ENCODE measurements around the gene METAP2.

DNA sequence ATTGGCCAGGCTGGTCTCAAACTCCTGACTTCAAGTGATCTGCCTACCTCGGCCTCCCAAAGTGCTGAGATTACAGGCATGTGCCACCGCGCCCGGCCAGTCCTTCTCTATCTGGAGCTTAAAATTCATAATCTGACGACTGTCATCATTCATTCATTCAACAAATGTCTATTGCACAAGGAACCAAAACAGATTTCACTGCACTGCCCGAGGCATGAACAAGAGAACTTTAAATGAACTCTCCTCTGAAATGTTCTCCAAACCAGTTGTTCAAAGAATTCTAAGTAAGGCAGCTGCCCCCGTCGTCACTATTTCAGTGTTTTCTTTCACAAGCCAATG is 44.8 kb upstream of the METAP2 start:
- TF ChIP-seq, protein P1, sequence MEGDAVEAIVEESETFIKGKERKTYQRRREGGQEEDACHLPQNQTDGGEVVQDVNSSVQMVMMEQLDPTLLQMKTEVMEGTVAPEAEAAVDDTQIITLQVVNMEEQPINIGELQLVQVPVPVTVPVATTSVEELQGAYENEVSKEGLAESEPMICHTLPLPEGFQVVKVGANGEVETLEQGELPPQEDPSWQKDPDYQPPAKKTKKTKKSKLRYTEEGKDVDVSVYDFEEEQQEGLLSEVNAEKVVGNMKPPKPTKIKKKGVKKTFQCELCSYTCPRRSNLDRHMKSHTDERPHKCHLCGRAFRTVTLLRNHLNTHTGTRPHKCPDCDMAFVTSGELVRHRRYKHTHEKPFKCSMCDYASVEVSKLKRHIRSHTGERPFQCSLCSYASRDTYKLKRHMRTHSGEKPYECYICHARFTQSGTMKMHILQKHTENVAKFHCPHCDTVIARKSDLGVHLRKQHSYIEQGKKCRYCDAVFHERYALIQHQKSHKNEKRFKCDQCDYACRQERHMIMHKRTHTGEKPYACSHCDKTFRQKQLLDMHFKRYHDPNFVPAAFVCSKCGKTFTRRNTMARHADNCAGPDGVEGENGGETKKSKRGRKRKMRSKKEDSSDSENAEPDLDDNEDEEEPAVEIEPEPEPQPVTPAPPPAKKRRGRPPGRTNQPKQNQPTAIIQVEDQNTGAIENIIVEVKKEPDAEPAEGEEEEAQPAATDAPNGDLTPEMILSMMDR (conservative IDR thresholded peaks at IDR 0.05 in 1 of 2, IDR thresholded peaks at IDR 0.05 in 1 of 2; ENCODE audit: extremely low read depth in 1 of 2, insufficient read depth in 1 of 2, low read depth in 1 of 2, low read length in 2 of 2), result no peak
- no peak for TF ChIP-seq EZH2 (IDR thresholded peaks at IDR 0.05; ENCODE audit: borderline replicate concordance, low read length)

Measured in mammary epithelial cell (primary cell).